HepG2 (cell line): ENCODE data around the gene VAMP2. TPM values are rescaled to one million over a fixed set of nuclear protein-coding genes. Genes with fewer than 3 reads are reported as not detected.

Experiments used
- ATAC-seq: fragments of 200-7000 bp; cut with Tn5 transposase; 3 replicates; pipeline ENCODE4 v1.9.1; 2020; ENCODE audit warnings: mild to moderate bottlenecking, moderate library complexity
- BruUV-seq: library from RNA; stranded (reverse); fragments of 400-500 nt; replicated peaks from 2 replicates; lab custom pipeline; 2021; lab: Mats Ljungman, UMichigan
- CTCF ChIA-PET: fragments of 300-600 bp; formaldehyde crosslinking; extraction: SDS; loops from one replicate; lab custom pipeline; 2021; ENCODE audit warnings: low total read pairs, inconsistent platforms, low intra/inter-chr PET ratio; lab: Yijun Ruan, JAX
- POLR2A ChIA-PET: fragments of 350-600 bp; sonication (Branson Sonifier 250); formaldehyde crosslinking; loops from one replicate; lab custom pipeline; 2020; ENCODE audit warnings: antibody characterized with exemption, inconsistent platforms; lab: Yijun Ruan, JAX
- DNase-seq: peaks from one replicate; pipeline ENCODE4 v3.0.0-alpha.2; 2015; ENCODE audit warnings: low spot score
- FAIRE-seq: peaks from 3 replicates; lab custom pipeline; 2011; peaks lifted over from hg19 to GRCh38; lab: Jason Lieb, UNC
- H2AFZ ChIP-seq: one replicate; pipeline ENCODE4 v1.6.1; 2011; ENCODE audit warnings: low read length, inconsistent platforms
- H3K27ac ChIP-seq: fragments of 300-600 bp; 3 replicates; pipeline ENCODE4 v1.8.0; 2011; ENCODE audit warnings: mixed run types, mild to moderate bottlenecking, mixed read lengths, low read length, inconsistent platforms; ENCODE audit not compliant: insufficient read depth; ENCODE audit errors: extremely low read length
- H3K27me3 ChIP-seq, 2 experiments: fragments of 200-600 bp in 1 of 2; 2 replicates in 1 of 2; 3 replicates in 1 of 2; pipeline versions ENCODE4 v1.6.0 to v1.8.0; 2011; ENCODE audit warnings: low read length in 2 of 2, mild to moderate bottlenecking in 2 of 2, moderate library complexity in 2 of 2, inconsistent platforms in 1 of 2; ENCODE audit not compliant: insufficient read depth in 2 of 2, control insufficient read depth in 1 of 2
- H3K36me3 ChIP-seq, 2 experiments: fragments of 200-600 bp in 1 of 2; replicated peaks in 1 of 2; 2 replicates in 1 of 2; 3 replicates in 1 of 2; pipeline versions ENCODE4 v1.5.1 to v1.8.0; 2011; ENCODE audit warnings: low read length in 2 of 2, inconsistent platforms in 1 of 2; ENCODE audit not compliant: insufficient read depth in 2 of 2, control insufficient read depth in 1 of 2
- H3K4me1 ChIP-seq: 2 replicates; pipeline ENCODE4 v1.5.1; 2012; ENCODE audit warnings: low read length, inconsistent platforms; ENCODE audit not compliant: insufficient read depth
- H3K4me2 ChIP-seq: 2 replicates; pipeline ENCODE4 v1.6.0; 2011; ENCODE audit warnings: low read depth, low read length, inconsistent platforms
- H3K4me3 ChIP-seq, 3 experiments: fragments of 200-600 bp in 1 of 3; sonication (generic), shearing (Covaris generic) in 1 of 3; replicated peaks in 1 of 3; 2 replicates each; pipeline ENCODE4 v1.5.1; 2011 to 2016; ENCODE audit warnings: low read length in 3 of 3, inconsistent platforms in 2 of 3, low read depth in 2 of 3, mild to moderate bottlenecking in 2 of 3, control low read depth in 1 of 3, mixed read lengths in 1 of 3; ENCODE audit not compliant: insufficient read depth in 1 of 3
- H3K79me2 ChIP-seq: one replicate; pipeline ENCODE4 v1.6.1; 2011; ENCODE audit warnings: low read length, inconsistent platforms; ENCODE audit not compliant: insufficient read depth
- H3K9ac ChIP-seq: 2 replicates; pipeline ENCODE4 v1.6.0; 2011; ENCODE audit warnings: mild to moderate bottlenecking, low read depth, low read length, inconsistent platforms; ENCODE audit not compliant: insufficient read depth
- H3K9me3 ChIP-seq: 2 replicates; pipeline ENCODE4 v1.5.1; 2012; ENCODE audit warnings: mild to moderate bottlenecking, low read length
- H4K20me1 ChIP-seq: 2 replicates; pipeline ENCODE4 v1.6.0; 2011; ENCODE audit warnings: inconsistent platforms, mild to moderate bottlenecking, low read length, moderate library complexity; ENCODE audit not compliant: insufficient read depth
- ATAD3A ChIP-seq: sonication (generic); formaldehyde crosslinking; IDR thresholded peaks from 2 replicates; pipeline ENCODE4 v1.4.0; 2020; ENCODE audit warnings: missing genetic modification reagents
- ATF7-NPFF ChIP-seq: sonication (generic); formaldehyde crosslinking; IDR thresholded peaks from 2 replicates; pipeline ENCODE4 v1.8.1; 2023; ENCODE audit warnings: mild to moderate bottlenecking, low read depth, missing genetic modification reagents, moderate library complexity
- FOXM1 ChIP-seq: sonication (generic); formaldehyde crosslinking; IDR thresholded peaks from 2 replicates; pipeline ENCODE4 v1.5.0; 2020; ENCODE audit warnings: missing genetic modification reagents
- MAFK ChIP-seq, 2 experiments: IDR thresholded peaks in 1 of 2; conservative IDR thresholded peaks in 1 of 2; 2 replicates each; pipeline ENCODE4 v1.6.1; 2011; ENCODE audit warnings: improper control_type of control experiment in 2 of 2, low read length in 2 of 2
- MED13 ChIP-seq: sonication (generic); formaldehyde crosslinking; IDR thresholded peaks from 2 replicates; pipeline ENCODE4 v1.5.0; 2020; ENCODE audit warnings: missing genetic modification reagents
- NCOA2 ChIP-seq: sonication (generic); formaldehyde crosslinking; IDR thresholded peaks from 2 replicates; pipeline ENCODE4 v1.8.0; 2022; ENCODE audit warnings: inconsistent platforms
- NPAS2 ChIP-seq: sonication (generic); formaldehyde crosslinking; IDR thresholded peaks from 2 replicates; pipeline ENCODE4 v1.8.0; 2022; ENCODE audit warnings: mild to moderate bottlenecking, missing genetic modification reagents, borderline replicate concordance
- TAF1 ChIP-seq: sonication (generic); formaldehyde crosslinking; IDR thresholded peaks from 2 replicates; pipeline ENCODE4 v1.4.0; 2020; ENCODE audit warnings: missing genetic modification reagents
- ZBTB7B ChIP-seq: sonication (generic); formaldehyde crosslinking; IDR thresholded peaks from 2 replicates; pipeline ENCODE4 v1.4.0; 2020; ENCODE audit warnings: missing genetic modification reagents
- ZNF24 ChIP-seq: fragments of 450-650 bp; IDR thresholded peaks from 2 replicates; pipeline ENCODE4 v1.6.1; 2017; ENCODE audit warnings: antibody characterized with exemption, mild to moderate bottlenecking
- ZNF274 ChIP-seq: sonication (generic); formaldehyde crosslinking; IDR thresholded peaks from 2 replicates; pipeline ENCODE4 v1.5.1; 2020; ENCODE audit warnings: mild to moderate bottlenecking, missing genetic modification reagents
- ZNF749 ChIP-seq: sonication (generic); formaldehyde crosslinking; IDR thresholded peaks from 2 replicates; pipeline ENCODE4 v1.8.0; 2022; ENCODE audit warnings: mild to moderate bottlenecking, missing genetic modification reagents, moderate library complexity, borderline replicate concordance
- ZSCAN30 ChIP-seq: sonication (generic); formaldehyde crosslinking; IDR thresholded peaks from 2 replicates; pipeline ENCODE4 v1.5.0; 2020; ENCODE audit warnings: mild to moderate bottlenecking, missing genetic modification reagents
- WGBS: methylation state at CpG from one replicate; pipeline ENCODE4 v1.1.6; 2017; ENCODE audit warnings: low lambda C conversion rate; 5-methylcytosine and 5-hydroxymethylcytosine counted together
- in situ Hi-C: cut with HindIII; loops from 2 replicates; pipeline ENCODE4 v1.10.0; 2017; ENCODE audit warnings: low pct_unique_long_range_greater_than_20kb; ENCODE audit not compliant: extremely low pct_ligation_motif_present
- intact Hi-C: fragments of 100-400 bp; cut with micrococcal nuclease; formaldehyde crosslinking; loops from one replicate; pipeline ENCODE4 v1.10.0; 2022; ENCODE audit not compliant: unreplicated experiment
- polyA plus RNA-seq, 8 experiments: library from polyadenylated mRNA; depleted of rRNA in 3 of 8; stranded (reverse) in 7 of 8; unstranded in 1 of 8; fragments of >200 nt; fragmentation: Illumina TruSeq in 4 of 8; extraction: Trizol in 4 of 8; gene quantifications; 2 replicates each; pipeline versions ENCODE4 v1.2.1 to v1.2.3, GENCODE V29; 2011 to 2016; ENCODE audit warnings: low read depth in 4 of 8, missing spikeins in 1 of 8, mixed read lengths in 1 of 8; ENCODE audit not compliant: insufficient read depth in 1 of 8
- total RNA-seq, 5 experiments: library from RNA; depleted of rRNA; stranded (reverse); fragments of >200 nt; fragmentation: Illumina TruSeq; extraction: Trizol; gene quantifications; 2 replicates each; pipeline ENCODE4 v1.2.3, GENCODE V29; 2016; ENCODE audit warnings: low read depth in 1 of 5
- TF ChIP-seq, protein P1 (sequence below): sonication (generic); formaldehyde crosslinking; IDR thresholded peaks from 2 replicates; pipeline ENCODE4 v1.4.0; 2020; ENCODE audit warnings: missing genetic modification reagents

VAMP2 gene
- total and polyA plus RNA-seq, 2 of the 13 experiments (the other 11 are each of a cell fraction or from before 2014, with no cell fraction given): 3.9 to 17.2 TPM

DNA sequence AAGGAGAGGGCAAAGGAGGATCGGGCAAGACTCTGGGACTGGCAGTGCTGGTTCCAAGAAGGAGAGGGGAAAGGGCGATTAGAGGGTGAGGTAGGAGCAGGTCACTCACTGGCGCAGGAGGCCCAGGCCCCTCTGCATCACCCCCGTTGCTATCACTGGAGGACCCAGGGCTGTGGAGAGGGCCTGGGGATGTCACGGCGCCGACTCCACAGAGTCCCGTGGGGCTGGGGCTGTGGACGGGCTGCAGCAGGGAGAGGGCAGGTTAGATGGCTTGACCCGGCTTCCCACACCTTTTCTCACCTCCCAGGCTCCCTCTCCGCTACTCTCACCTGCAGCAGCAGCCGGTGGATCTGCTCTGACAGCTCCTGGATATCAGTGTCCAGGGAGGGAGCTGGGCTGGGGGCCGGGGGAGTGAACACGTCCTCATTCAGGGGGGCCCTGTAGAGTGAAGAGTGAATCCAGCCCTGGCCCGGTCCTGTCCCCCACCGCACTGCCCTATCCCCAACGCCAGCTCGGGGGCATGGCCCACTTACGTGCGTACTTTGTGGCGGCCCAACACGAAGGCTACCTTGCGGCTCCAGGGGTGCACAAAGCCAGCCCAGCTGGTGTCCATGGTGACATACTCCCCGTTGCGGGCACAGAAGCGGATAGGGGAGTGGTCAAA, 15.5 kb downstream of the VAMP2 start:
- no peak overlapping the region for H2AFZ ChIP-seq
- no peaks in the 10 kb centered on the region for H3K79me2 ChIP-seq
- H3K9me3 ChIP-seq: no peaks in the 10 kb centered on the region
- no peaks in the 10 kb centered on the region for H4K20me1 ChIP-seq
- TF ChIP-seq MAFK (conservative IDR thresholded peaks at IDR 0.05 in 1 of 2, IDR thresholded peaks at IDR 0.05 in 1 of 2; ENCODE audit: low read length in 2 of 2): no peak
- no peak for TF ChIP-seq ZNF24
- TF ChIP-seq TAF1 (CRISPR knock-in tag): no peak
- TF ChIP-seq ATF7-NPFF: no peak
- ChIA-PET CTCF (no interaction called here), POLR2A (interaction anchor here (1.8 kb wide), 1 partner anchor 26 kb away, joined by 4 read pairs; no protein-coding TSS in a partner anchor)
- intact Hi-C loops (loop anchor here (5.0 kb wide), 1 partner anchor 475 kb away; no protein-coding TSS in a partner anchor), in situ Hi-C loops (no loop called here)
- ATAC-seq (no peak), DNase-seq (no peak), FAIRE-seq (no peak)
- H3K4me3 ChIP-seq: no peak overlapping the region
- peaks cover 11% of the 10 kb centered on the region; the same call in 1 of the 2 replicates for H3K4me1 ChIP-seq
- WGBS: 98% methylated on average over 17 of the region's 26 CpGs
- H3K27ac ChIP-seq: no peak overlapping the region
- BruUV-seq: no TSS peak
- peaks cover 16 to 43% of the 10 kb centered on the region in 2 experiments; a peak in 4 of 5 replicates for H3K36me3 ChIP-seq
- no peaks in the 10 kb centered on the region for H3K27me3 ChIP-seq
- no peak overlapping the region for H3K4me2 ChIP-seq
- no peak overlapping the region for H3K9ac ChIP-seq

DNA sequence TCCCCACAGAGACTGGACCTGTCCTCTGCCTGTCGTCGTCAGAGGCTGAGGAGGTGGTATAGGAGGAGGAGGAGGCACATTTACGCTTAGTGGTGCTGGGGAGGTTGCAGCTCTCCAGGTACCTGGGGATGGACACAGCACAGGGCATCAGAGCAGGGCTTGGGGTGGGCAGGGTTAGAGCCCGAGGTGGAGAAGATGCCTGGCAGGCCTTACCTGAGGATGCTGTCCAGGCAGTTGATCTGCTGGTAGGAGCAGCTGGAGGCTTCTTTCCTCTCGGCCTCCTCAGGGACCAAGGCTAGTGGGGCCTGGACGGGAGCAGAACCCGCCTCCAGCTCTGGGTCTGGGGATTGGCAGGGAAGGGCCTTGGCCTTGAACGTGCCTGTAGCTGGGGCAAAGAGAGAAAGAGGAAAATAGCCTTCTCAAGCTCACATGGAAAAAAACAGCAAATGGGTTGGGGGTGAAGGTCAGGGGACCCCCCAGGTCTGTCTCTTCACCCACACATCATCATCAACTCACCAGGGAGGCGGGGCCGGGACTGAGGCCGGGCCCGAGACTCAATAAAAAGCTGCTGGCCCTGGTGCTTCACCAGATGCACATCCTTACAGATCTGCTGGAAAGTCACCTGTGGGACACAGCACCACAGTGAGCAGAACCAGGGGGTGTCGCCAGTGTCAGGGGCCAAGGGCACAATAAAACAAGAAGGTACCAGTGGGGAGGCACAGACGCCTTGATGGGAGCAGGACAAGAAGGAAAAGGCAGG, 16.2 kb downstream of the VAMP2 start:
- Histone ChIP-seq H3K27ac (no peak overlapping the region), H3K9me3 (no peaks in the 10 kb centered on the region), H3K4me2 (no peak overlapping the region), H2AFZ (no peak overlapping the region), H3K27me3 (no peaks in the 10 kb centered on the region), H3K36me3 (peaks cover 16 to 45% of the 10 kb centered on the region in 2 experiments; a peak in 4 of 5 replicates), H3K79me2 (no peaks in the 10 kb centered on the region), H3K9ac (no peak overlapping the region), H4K20me1 (0 out of 2 replicates have a peak, but pooled peaks cover 3% of the 10 kb centered on the region), H3K4me3 (no peak overlapping the region), H3K4me1 (0 out of 2 replicates have a peak, but pooled peaks cover 4% of the 10 kb centered on the region)
- intact Hi-C loops (loop anchor here (5.0 kb wide), 1 partner anchor 476 kb away; no protein-coding TSS in a partner anchor), in situ Hi-C loops (no loop called here)
- FAIRE-seq (no peak), DNase-seq (no peak), ATAC-seq (no peak)
- ChIA-PET POLR2A (interaction anchor here (1.8 kb wide), 1 partner anchor 26 kb away, joined by 4 read pairs; no protein-coding TSS in a partner anchor), CTCF (no interaction called here)
- WGBS: 91% methylated on average over 14 of the region's 14 CpGs
- BruUV-seq: no TSS peak
- TF ChIP-seq ATAD3A (no peak), ZNF274 (CRISPR knock-in tag) (no peak), ZNF749 (CRISPR knock-in tag) (no peak), ZSCAN30 (CRISPR knock-in tag) (no peak), MED13 (CRISPR knock-in tag) (no peak), ZBTB7B (CRISPR knock-in tag) (no peak), NPAS2 (CRISPR knock-in tag) (no peak), NCOA2 (CRISPR knock-in tag) (no peak), FOXM1 (CRISPR knock-in tag) (no peak)
- TF ChIP-seq, protein P1, sequence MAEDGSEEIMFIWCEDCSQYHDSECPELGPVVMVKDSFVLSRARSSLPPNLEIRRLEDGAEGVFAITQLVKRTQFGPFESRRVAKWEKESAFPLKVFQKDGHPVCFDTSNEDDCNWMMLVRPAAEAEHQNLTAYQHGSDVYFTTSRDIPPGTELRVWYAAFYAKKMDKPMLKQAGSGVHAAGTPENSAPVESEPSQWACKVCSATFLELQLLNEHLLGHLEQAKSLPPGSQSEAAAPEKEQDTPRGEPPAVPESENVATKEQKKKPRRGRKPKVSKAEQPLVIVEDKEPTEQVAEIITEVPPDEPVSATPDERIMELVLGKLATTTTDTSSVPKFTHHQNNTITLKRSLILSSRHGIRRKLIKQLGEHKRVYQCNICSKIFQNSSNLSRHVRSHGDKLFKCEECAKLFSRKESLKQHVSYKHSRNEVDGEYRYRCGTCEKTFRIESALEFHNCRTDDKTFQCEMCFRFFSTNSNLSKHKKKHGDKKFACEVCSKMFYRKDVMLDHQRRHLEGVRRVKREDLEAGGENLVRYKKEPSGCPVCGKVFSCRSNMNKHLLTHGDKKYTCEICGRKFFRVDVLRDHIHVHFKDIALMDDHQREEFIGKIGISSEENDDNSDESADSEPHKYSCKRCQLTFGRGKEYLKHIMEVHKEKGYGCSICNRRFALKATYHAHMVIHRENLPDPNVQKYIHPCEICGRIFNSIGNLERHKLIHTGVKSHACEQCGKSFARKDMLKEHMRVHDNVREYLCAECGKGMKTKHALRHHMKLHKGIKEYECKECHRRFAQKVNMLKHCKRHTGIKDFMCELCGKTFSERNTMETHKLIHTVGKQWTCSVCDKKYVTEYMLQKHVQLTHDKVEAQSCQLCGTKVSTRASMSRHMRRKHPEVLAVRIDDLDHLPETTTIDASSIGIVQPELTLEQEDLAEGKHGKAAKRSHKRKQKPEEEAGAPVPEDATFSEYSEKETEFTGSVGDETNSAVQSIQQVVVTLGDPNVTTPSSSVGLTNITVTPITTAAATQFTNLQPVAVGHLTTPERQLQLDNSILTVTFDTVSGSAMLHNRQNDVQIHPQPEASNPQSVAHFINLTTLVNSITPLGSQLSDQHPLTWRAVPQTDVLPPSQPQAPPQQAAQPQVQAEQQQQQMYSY (CRISPR knock-in tag): no peak
